Thyroid gland (tissue), 4 donors: ENCODE data around the gene PAK5. TPM values are rescaled to one million over a fixed set of nuclear protein-coding genes. Genes with fewer than 3 reads are reported as not detected.

Experiments
- DNase-seq, 2 donors: peaks; one replicate each; pipeline ENCODE4 v3.0.0-alpha.2; 2019
- H3K27ac ChIP-seq, 3 donors: fragments of 200-600 bp; sonication (generic); 1 replicate in 2 of 3; 2 replicates in 1 of 3; pipeline ENCODE4 v1.5.1; 2016 to 2019; ENCODE audit warnings: mild to moderate bottlenecking in 1 of 3, moderate library complexity in 1 of 3
- H3K27me3 ChIP-seq: fragments of 200-600 bp; sonication (generic); one replicate; pipeline ENCODE4 v1.5.1; 2019
- H3K36me3 ChIP-seq, 2 donors: fragments of 200-600 bp; sonication (generic); one replicate each; pipeline ENCODE4 v1.5.1; 2016 to 2019
- H3K4me1 ChIP-seq, 2 donors: fragments of 200-600 bp; sonication (generic); one replicate each; pipeline ENCODE4 v1.5.1; 2017 to 2019
- H3K4me3 ChIP-seq, 3 donors: fragments of 200-600 bp; sonication (generic); replicated peaks in 1 of 3; 1 replicate in 2 of 3; 2 replicates in 1 of 3; pipeline ENCODE4 v1.5.1; 2016; ENCODE audit warnings: mild to moderate bottlenecking in 1 of 3
- H3K9me3 ChIP-seq: fragments of 200-600 bp; sonication (generic); one replicate; pipeline ENCODE4 v1.5.1; 2017
- POLR2A ChIP-seq, 2 donors: fragments of 450-650 bp; IDR thresholded peaks; one replicate each; pipeline ENCODE4 v1.6.1; 2017; ENCODE audit warnings: antibody characterized with exemption in 2 of 2, mild to moderate bottlenecking in 2 of 2, moderate library complexity in 1 of 2
- WGBS, 2 donors: methylation state at CpG; one replicate each; pipeline ENCODE4 v1.1.5; 2017; 5-methylcytosine and 5-hydroxymethylcytosine counted together
- intact Hi-C: fragments of 100-400 bp; cut with DNase I; formaldehyde crosslinking; loops from one replicate; pipeline ENCODE4 v1.15.1; 2023
- total RNA-seq, 4 donors: library from RNA; depleted of rRNA; stranded (reverse); fragments of >200 nt; gene quantifications; one replicate each; pipeline ENCODE4 v1.2.3, GENCODE V29; 2016
- TF ChIP-seq, protein P1 (sequence below), 6 experiments: fragments of 200-600 bp in 3 of 6; fragments of 450-650 bp in 3 of 6; sonication (generic) in 3 of 6; IDR thresholded peaks; one replicate each; pipeline ENCODE4 v1.5.1; 2016 to 2019; ENCODE audit warnings: antibody characterized with exemption in 6 of 6, mild to moderate bottlenecking in 2 of 6, inconsistent platforms in 1 of 6, moderate library complexity in 1 of 6

The PAK5 gene
- total RNA-seq, 4 donors from 2014 or later = 0.13 to 0.33 TPM; not detected in 2

DNA sequence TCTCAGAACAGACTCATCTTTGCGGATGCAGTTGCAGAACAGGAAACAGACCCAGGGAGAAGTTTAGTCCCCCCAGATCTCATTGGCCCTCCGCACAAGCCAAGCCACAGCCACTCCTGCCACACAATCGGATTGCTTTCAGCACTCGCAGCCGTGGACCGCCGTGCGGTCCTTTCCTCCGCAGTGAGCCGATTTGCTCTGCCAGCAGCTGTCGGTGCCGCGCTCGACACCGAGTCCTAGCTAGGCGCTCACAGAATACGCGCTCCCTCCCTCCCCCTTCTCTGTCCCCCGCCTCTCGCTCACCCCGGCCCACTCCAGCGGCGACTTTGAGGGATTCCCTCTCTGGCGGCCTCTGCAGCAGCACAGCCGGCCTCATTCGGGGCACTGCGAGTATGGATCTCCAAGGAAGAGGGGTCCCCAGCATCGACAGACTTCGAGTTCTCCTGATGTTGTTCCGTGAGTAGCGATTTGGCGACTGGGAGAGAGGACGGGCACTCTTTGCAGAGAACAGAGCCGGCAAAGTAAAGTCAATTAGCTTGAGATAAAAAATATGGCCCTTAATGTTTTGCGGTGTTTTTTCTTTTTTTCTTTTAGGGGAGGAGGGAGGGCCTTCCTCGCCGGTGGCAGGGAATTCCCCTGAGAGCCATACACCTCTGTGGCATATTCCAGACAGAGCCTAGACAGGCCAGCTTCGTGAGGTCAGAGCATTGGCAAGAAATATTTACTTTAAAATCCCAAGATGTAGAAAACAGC lies 324.2 kb downstream of the PAK5 start, which contains the start of gene LAMP5:
Gene LAMP5 (plus strand): TSS at position 130 of the 753 bp plus-strand sequence. CDS start 263 bp downstream, at position 393.
- intact Hi-C loops = no loop called here
- DNase-seq = peak; percentile 27 to 54

DNA sequence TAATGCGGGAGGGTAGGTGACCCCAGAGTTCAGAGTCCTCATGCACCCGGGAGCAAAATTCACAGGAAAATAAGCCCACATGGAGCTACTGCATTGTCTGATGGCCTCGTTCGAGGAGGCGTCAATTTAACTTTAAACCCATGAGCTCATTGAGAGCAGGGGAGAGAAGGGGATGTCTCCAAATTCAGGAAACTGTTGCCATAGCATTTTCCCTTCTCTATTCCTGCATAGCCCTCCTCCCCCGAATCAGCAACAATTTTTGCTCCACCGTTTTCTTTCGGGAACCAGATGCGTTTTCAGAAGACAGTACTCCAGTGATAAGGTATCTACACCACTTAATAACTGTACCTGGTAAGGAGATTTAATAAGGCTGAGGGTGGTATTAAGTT lies 324.8 kb downstream of the PAK5 start:
- Histone ChIP-seq H3K4me3 (no peak overlapping the region), H3K9me3 (no peaks in the 10 kb centered on the region), H3K27me3 (no peaks in the 10 kb centered on the region), H3K27ac (no peak overlapping the region), H3K4me1 (peaks cover 15 to 21% of the 10 kb centered on the region in 2 donors), H3K36me3 (no peaks in the 10 kb centered on the region)
- TF ChIP-seq POLR2A (IDR thresholded peaks at IDR 0.05) = no peak
- TF ChIP-seq, protein P1, sequence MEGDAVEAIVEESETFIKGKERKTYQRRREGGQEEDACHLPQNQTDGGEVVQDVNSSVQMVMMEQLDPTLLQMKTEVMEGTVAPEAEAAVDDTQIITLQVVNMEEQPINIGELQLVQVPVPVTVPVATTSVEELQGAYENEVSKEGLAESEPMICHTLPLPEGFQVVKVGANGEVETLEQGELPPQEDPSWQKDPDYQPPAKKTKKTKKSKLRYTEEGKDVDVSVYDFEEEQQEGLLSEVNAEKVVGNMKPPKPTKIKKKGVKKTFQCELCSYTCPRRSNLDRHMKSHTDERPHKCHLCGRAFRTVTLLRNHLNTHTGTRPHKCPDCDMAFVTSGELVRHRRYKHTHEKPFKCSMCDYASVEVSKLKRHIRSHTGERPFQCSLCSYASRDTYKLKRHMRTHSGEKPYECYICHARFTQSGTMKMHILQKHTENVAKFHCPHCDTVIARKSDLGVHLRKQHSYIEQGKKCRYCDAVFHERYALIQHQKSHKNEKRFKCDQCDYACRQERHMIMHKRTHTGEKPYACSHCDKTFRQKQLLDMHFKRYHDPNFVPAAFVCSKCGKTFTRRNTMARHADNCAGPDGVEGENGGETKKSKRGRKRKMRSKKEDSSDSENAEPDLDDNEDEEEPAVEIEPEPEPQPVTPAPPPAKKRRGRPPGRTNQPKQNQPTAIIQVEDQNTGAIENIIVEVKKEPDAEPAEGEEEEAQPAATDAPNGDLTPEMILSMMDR (IDR thresholded peaks at IDR 0.05) = no peak
- 16 to 23% methylated on average over 9 of the region's 9 CpGs for WGBS, 2 donors
- intact Hi-C loops = no loop called here
- DNase-seq = no peak

More for the DNA sequence above, 324.2 kb downstream of the PAK5 start, which contains the start of gene LAMP5:
- H3K27ac ChIP-seq = no peak within 1 kb of the TSS
- peaks cover 15 to 21% of the 10 kb centered on the region in 2 donors for H3K4me1 ChIP-seq
- WGBS, 2 donors = 2% methylated on average over 38 of the region's 38 CpGs
- H3K36me3 ChIP-seq = no peaks in the 10 kb centered on the region
- H3K27me3 ChIP-seq = no peaks in the 10 kb centered on the region
- TF ChIP-seq POLR2A (IDR thresholded peaks at IDR 0.05) = no peak
- TF ChIP-seq, protein P1 (IDR thresholded peaks at IDR 0.05) = no peak
- H3K4me3 ChIP-seq = no peak within 1 kb of the TSS
- no peaks in the 10 kb centered on the region for H3K9me3 ChIP-seq

DNA sequence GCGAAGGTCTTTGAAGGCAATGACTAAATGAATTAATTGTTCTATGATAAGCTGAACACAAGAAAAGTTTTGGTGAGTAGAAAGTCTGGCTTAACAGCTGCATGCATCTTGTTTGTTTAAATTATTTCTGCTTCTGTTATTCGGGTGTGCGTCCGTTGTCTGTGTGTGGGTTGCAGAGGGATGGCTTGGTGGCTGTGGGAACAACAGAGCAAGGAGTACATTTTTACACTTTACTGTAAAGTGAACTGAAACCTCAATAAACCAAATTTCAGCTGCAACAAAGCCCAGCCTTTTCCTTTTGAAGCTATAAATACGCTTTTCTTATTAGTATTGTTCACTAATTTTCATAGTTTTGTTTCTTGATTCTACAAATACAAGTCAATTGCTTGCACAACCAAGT lies 328.0 kb downstream of the PAK5 start:
- TF ChIP-seq, protein P1 (IDR thresholded peaks at IDR 0.05) = no peak
- no peak for TF ChIP-seq POLR2A (IDR thresholded peaks at IDR 0.05)
- Histone ChIP-seq H3K4me3 (no peak overlapping the region), H3K9me3 (no peaks in the 10 kb centered on the region), H3K36me3 (no peaks in the 10 kb centered on the region), H3K27me3 (peaks cover 10% of the 10 kb centered on the region), H3K27ac (no peak overlapping the region), H3K4me1 (peaks cover 23 to 36% of the 10 kb centered on the region in 2 donors)
- no peak for DNase-seq
- 87 to 89% methylated on average over 5 of the region's 5 CpGs for WGBS, 2 donors
- intact Hi-C loops = no loop called here

- WGBS, 2 donors = 44 to 62% methylated on average over 4 of the region's 4 CpGs
- Histone ChIP-seq H3K36me3 (no peaks in the 10 kb centered on the region), H3K9me3 (no peaks in the 10 kb centered on the region), H3K4me1 (peaks cover 9 to 19% of the 10 kb centered on the region in 2 donors), H3K27ac (no peak overlapping the region), H3K27me3 (peaks cover 10% of the 10 kb centered on the region), H3K4me3 (no peak overlapping the region)
- no peak for TF ChIP-seq POLR2A (IDR thresholded peaks at IDR 0.05)
- TF ChIP-seq, protein P1 (IDR thresholded peaks at IDR 0.05) = no peak
- intact Hi-C loops = no loop called here
- no peak for DNase-seq
Measured at GRCh38 chr20:9509246-9509645, 329.6 kb downstream of the PAK5 start.

DNA sequence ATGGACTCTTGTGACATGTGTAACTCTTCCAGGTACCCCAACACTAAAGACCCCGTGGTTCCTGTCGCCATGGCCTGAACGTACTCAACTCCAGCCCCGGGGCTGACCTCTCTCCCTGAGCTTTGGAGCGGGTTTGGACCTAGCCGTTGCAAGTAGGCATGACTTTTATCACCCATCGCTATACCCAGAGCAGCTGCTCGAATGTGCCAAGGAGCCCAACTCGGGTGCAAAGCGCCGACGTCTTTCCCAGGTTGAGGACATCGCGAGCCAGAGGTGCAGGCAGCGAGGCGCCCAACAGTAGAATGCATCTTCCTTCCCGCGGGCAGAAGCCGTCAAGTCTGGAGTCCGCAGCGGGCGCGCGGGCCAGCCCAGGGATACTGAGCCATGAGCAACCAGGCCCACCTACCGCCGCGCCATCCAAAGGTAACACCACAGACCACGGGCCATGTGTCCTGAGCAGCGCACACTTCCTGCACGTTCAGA lies 330.1 kb downstream of the PAK5 start:
- intact Hi-C loops = no loop called here
- TF ChIP-seq POLR2A (IDR thresholded peaks at IDR 0.05) = no peak
- TF ChIP-seq, protein P1 (IDR thresholded peaks at IDR 0.05) = no peak
- peaks cover 9 to 22% of the 10 kb centered on the region in 2 donors for H3K4me1 ChIP-seq
- H3K27ac ChIP-seq = no peak overlapping the region
- H3K4me3 ChIP-seq = no peak overlapping the region
- WGBS, 2 donors = 18 to 22% methylated on average over 22 to 24 of the region's 30 CpGs
- H3K9me3 ChIP-seq = no peaks in the 10 kb centered on the region
- no peak for DNase-seq
- H3K27me3 ChIP-seq = peaks cover 10% of the 10 kb centered on the region
- H3K36me3 ChIP-seq = no peaks in the 10 kb centered on the region
